Measurements from ENCODE around the gene SFXN5.

SFXN5 gene

GRCh38 chr2:73063909-73064875 is 7.3 kb downstream of the SFXN5 start:
- no peaks in the 10 kb centered on the region for H3K9me3 Mint-ChIP-seq
- no peaks in the 10 kb centered on the region for H3K27me3 Mint-ChIP-seq
- DNase-seq (no peak), ATAC-seq (replicated peaks) (peak; percentile 22 to 25)
- H3K36me3 Mint-ChIP-seq, result peaks cover 18 to 24% of the 10 kb centered on the region in 2 donors
- H3K4me3 Mint-ChIP-seq, result no peak overlapping the region
- H3K4me1 Mint-ChIP-seq, result peaks cover 27 to 42% of the 10 kb centered on the region in 2 donors
- peak overlapping the region; percentile 62 for H3K27ac Mint-ChIP-seq

GRCh38 chr2:73063472-73063871 is 8.0 kb downstream of the SFXN5 start:
- H3K36me3 Mint-ChIP-seq, result peaks cover 16 to 24% of the 10 kb centered on the region in 2 donors
- H3K9me3 Mint-ChIP-seq, result no peaks in the 10 kb centered on the region
- DNase-seq, result no peak
- H3K27ac Mint-ChIP-seq, result no peak overlapping the region
- H3K4me3 Mint-ChIP-seq, result no peak overlapping the region
- no peak for ATAC-seq (replicated peaks)
- no peaks in the 10 kb centered on the region for H3K27me3 Mint-ChIP-seq
- H3K4me1 Mint-ChIP-seq, result peaks cover 22 to 41% of the 10 kb centered on the region in 2 donors

- Mint-ChIP-seq H3K9me3 (peaks cover 0 to 3% of the 10 kb centered on the region in 2 donors), H3K27ac (no peak overlapping the region), H3K27me3 (no peaks in the 10 kb centered on the region), H3K4me3 (no peak overlapping the region), H3K4me1 (peaks cover 10 to 20% of the 10 kb centered on the region in 2 donors), H3K36me3 (peaks cover 12 to 37% of the 10 kb centered on the region in 2 donors)
- ATAC-seq (replicated peaks), result no peak
- DNase-seq, result no peak
Measured at GRCh38 chr2:73059106-73059505, 12.4 kb downstream of the SFXN5 start.

- DNase-seq (no peak), ATAC-seq (replicated peaks) (no peak)
- no peak overlapping the region for H3K27ac Mint-ChIP-seq
- H3K9me3 Mint-ChIP-seq, result peaks cover 0 to 3% of the 10 kb centered on the region in 2 donors
- peaks cover 5 to 22% of the 10 kb centered on the region in 2 donors for H3K4me1 Mint-ChIP-seq
- peaks cover 17 to 43% of the 10 kb centered on the region in 2 donors for H3K36me3 Mint-ChIP-seq
- H3K4me3 Mint-ChIP-seq, result no peak overlapping the region
- H3K27me3 Mint-ChIP-seq, result no peaks in the 10 kb centered on the region
Measured at GRCh38 chr2:73054980-73055379, 16.5 kb downstream of the SFXN5 start.

GRCh38 chr2:73053316-73054114 is 18.0 kb downstream of the SFXN5 start:
- H3K36me3 Mint-ChIP-seq, result peaks cover 17 to 34% of the 10 kb centered on the region in 2 donors
- no peak for DNase-seq
- no peak for ATAC-seq (replicated peaks)
- H3K27ac Mint-ChIP-seq, result peak overlapping the region; percentile 48
- H3K4me1 Mint-ChIP-seq, result peaks cover 0 to 9% of the 10 kb centered on the region in 2 donors
- H3K9me3 Mint-ChIP-seq, result peaks cover 0 to 3% of the 10 kb centered on the region in 2 donors
- H3K27me3 Mint-ChIP-seq, result no peaks in the 10 kb centered on the region
- H3K4me3 Mint-ChIP-seq, result no peak overlapping the region

GRCh38 chr2:73050121-73050545 is 21.4 kb downstream of the SFXN5 start:
- Mint-ChIP-seq H3K4me1 (peaks cover 0 to 10% of the 10 kb centered on the region in 2 donors), H3K27ac (no peak overlapping the region), H3K4me3 (no peak overlapping the region), H3K9me3 (no peaks in the 10 kb centered on the region), H3K36me3 (peaks cover 6 to 15% of the 10 kb centered on the region in 2 donors), H3K27me3 (no peaks in the 10 kb centered on the region)
- ATAC-seq (replicated peaks) (no peak), DNase-seq (no peak)

- no peak for ATAC-seq (replicated peaks)
- Mint-ChIP-seq H3K27ac (no peak overlapping the region), H3K4me3 (no peak overlapping the region)
Measured at GRCh38 chr2:73043929-73044832, 27.3 kb downstream of the SFXN5 start.

GRCh38 chr2:73043276-73043675 is 28.2 kb downstream of the SFXN5 start:
- no peak for DNase-seq
- no peaks in the 10 kb centered on the region for H3K27me3 Mint-ChIP-seq
- H3K4me1 Mint-ChIP-seq, result peaks cover 0 to 8% of the 10 kb centered on the region in 2 donors

More at GRCh38 chr2:73043929-73044832, 27.3 kb downstream of the SFXN5 start:
- Mint-ChIP-seq H3K4me1 (peaks cover 0 to 8% of the 10 kb centered on the region in 2 donors), H3K36me3 (peaks cover 4 to 7% of the 10 kb centered on the region in 2 donors), H3K27me3 (no peaks in the 10 kb centered on the region), H3K9me3 (no peaks in the 10 kb centered on the region)
- DNase-seq, result no peak

GRCh38 chr2:73037947-73038585 is 33.4 kb downstream of the SFXN5 start:
- Mint-ChIP-seq H3K4me3 (no peak overlapping the region), H3K4me1 (peaks cover 8 to 12% of the 10 kb centered on the region in 2 donors), H3K36me3 (peaks cover 3 to 21% of the 10 kb centered on the region in 2 donors), H3K9me3 (peaks cover 0 to 2% of the 10 kb centered on the region in 2 donors), H3K27me3 (no peaks in the 10 kb centered on the region), H3K27ac (no peak overlapping the region)
- ATAC-seq (replicated peaks), result no peak
- no peak for DNase-seq

More at GRCh38 chr2:73043276-73043675, 28.2 kb downstream of the SFXN5 start:
- H3K27ac Mint-ChIP-seq, result no peak overlapping the region
- no peaks in the 10 kb centered on the region for H3K9me3 Mint-ChIP-seq
- no peak for ATAC-seq (replicated peaks)
- no peak overlapping the region for H3K4me3 Mint-ChIP-seq
- H3K36me3 Mint-ChIP-seq, result peaks cover 4 to 10% of the 10 kb centered on the region in 2 donors

GRCh38 chr2:73036766-73037165 is 34.7 kb downstream of the SFXN5 start:
- Mint-ChIP-seq H3K9me3 (peaks cover 0 to 2% of the 10 kb centered on the region in 2 donors), H3K27me3 (no peaks in the 10 kb centered on the region), H3K27ac (no peak overlapping the region), H3K36me3 (peaks cover 3 to 21% of the 10 kb centered on the region in 2 donors), H3K4me1 (peaks cover 8 to 12% of the 10 kb centered on the region in 2 donors), H3K4me3 (no peak overlapping the region)
- DNase-seq (no peak), ATAC-seq (replicated peaks) (no peak)

- Mint-ChIP-seq H3K9me3 (peaks cover 0 to 2% of the 10 kb centered on the region in 2 donors), H3K4me1 (peaks cover 8 to 12% of the 10 kb centered on the region in 2 donors), H3K36me3 (peaks cover 4 to 25% of the 10 kb centered on the region in 2 donors), H3K27ac (no peak overlapping the region), H3K27me3 (no peaks in the 10 kb centered on the region), H3K4me3 (no peak overlapping the region)
- ATAC-seq (replicated peaks) (peak in 1 of 2 donors; percentile 45), DNase-seq (no peak)
Measured at GRCh38 chr2:73035899-73036711, 35.4 kb downstream of the SFXN5 start.

- Mint-ChIP-seq H3K27me3 (no peaks in the 10 kb centered on the region), H3K9me3 (peaks cover 0 to 2% of the 10 kb centered on the region in 2 donors), H3K4me1 (peaks cover 8 to 12% of the 10 kb centered on the region in 2 donors), H3K27ac (no peak overlapping the region), H3K36me3 (peaks cover 4 to 25% of the 10 kb centered on the region in 2 donors), H3K4me3 (no peak overlapping the region)
- DNase-seq, result no peak
- ATAC-seq (replicated peaks), result no peak
Measured at GRCh38 chr2:73034661-73035375, 36.7 kb downstream of the SFXN5 start.

Data from stimulated activated naive B cell treated with anti-CD40 and anti-IgM and Interleukin-4, amounts not matched to agents 10 μg/mL and 1 μg/mL and 100 μg/mL, for 72 hours (primary cell).